Body of pancreas (tissue), 4 donors: ENCODE results near the gene CIBAR2.

Experiments used
- CTCF ChIP-seq, 7 experiments: fragments of 450-650 bp in 4 of 7; fragments of 200-600 bp in 3 of 7; sonication (generic) in 3 of 7; IDR thresholded peaks; one replicate each; pipeline ENCODE4 v1.5.1; 2016 to 2019; ENCODE audit warnings: antibody characterized with exemption in 7 of 7
- POLR2A ChIP-seq, 3 donors: fragments of 450-650 bp; IDR thresholded peaks; one replicate each; pipeline ENCODE4 v1.6.1; 2016; ENCODE audit warnings: antibody characterized with exemption in 3 of 3, mild to moderate bottlenecking in 2 of 3

DNA sequence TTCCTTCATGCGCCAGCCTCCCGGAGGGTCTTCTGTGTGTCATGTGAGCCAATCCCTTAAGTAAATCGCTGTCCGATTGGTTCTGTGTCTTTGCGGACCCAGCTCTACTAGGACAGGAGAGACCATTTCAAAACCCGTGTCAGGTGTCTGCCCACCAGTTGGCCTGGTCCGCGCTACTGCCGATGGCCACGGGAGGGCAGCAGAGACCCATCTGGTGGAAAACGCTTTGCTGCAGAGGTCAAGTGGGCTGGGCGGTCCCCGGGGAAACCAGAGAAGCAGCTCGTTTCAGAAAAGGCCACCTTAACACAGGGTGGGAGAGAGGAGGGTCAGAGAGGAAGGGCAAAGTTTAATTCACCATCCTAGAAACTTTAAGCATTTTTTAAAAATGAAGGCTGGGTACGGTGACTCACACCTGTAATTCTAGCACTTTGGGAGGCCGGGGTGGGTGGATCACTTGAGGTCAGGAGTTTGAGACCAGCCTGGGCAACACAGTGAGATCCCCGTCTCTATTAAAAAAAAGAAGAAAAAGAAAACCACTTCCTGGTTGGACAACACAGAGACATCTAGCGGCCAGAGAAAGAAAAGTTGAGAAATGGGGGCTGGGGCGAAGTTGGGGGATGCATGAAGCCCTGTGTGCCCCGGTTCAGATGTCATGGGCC is 2.8 kb upstream of the CIBAR2 start:
- TF ChIP-seq POLR2A (IDR thresholded peaks at IDR 0.05) (no peak), CTCF (IDR thresholded peaks at IDR 0.05) (peak; percentile 96 to 98 (median 97))
